Esophagus squamous epithelium (tissue), 4 donors: ENCODE data around the gene NFATC3.
"Not testable (repeated sequence)": the region's sequence is repeated elsewhere in the genome, so short reads cannot be mapped to it uniquely, and the experiment has no call there.

Source experiments
- POLR2A ChIP-seq, 4 donors: fragments of 450-650 bp; IDR thresholded peaks; one replicate each; pipeline ENCODE4 v1.6.1; 2017; ENCODE audit warnings: antibody characterized with exemption in 4 of 4, mild to moderate bottlenecking in 4 of 4, moderate library complexity in 3 of 4
- TF ChIP-seq, protein P1 (sequence below), 6 experiments: fragments of 450-650 bp in 4 of 6; fragments of 200-600 bp in 2 of 6; sonication (generic) in 2 of 6; IDR thresholded peaks; one replicate each; pipeline ENCODE4 v1.5.1; 2016 to 2019; ENCODE audit warnings: antibody characterized with exemption in 6 of 6, mild to moderate bottlenecking in 4 of 6, moderate library complexity in 4 of 6

DNA sequence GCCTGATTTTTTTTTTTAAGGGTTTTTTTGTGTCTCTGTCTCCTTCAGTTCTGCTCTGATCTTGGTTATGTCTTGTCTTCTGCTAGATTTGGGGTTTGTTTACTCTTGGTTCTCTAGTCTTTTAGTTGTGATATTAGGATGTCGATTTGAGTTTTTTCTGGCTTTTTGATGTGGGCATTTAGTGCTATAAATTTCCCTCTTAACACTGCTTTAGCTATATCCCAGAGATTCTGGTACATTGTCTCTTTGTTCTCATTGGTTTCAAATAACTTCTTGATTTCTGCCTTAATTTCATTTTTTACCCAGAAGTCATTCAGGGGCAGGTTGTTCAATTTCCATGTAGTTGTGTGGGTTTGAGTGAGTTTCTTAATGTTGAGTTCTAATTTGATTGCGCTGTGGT is 25.4 kb downstream of the NFATC3 start:
- TF ChIP-seq, protein P1, sequence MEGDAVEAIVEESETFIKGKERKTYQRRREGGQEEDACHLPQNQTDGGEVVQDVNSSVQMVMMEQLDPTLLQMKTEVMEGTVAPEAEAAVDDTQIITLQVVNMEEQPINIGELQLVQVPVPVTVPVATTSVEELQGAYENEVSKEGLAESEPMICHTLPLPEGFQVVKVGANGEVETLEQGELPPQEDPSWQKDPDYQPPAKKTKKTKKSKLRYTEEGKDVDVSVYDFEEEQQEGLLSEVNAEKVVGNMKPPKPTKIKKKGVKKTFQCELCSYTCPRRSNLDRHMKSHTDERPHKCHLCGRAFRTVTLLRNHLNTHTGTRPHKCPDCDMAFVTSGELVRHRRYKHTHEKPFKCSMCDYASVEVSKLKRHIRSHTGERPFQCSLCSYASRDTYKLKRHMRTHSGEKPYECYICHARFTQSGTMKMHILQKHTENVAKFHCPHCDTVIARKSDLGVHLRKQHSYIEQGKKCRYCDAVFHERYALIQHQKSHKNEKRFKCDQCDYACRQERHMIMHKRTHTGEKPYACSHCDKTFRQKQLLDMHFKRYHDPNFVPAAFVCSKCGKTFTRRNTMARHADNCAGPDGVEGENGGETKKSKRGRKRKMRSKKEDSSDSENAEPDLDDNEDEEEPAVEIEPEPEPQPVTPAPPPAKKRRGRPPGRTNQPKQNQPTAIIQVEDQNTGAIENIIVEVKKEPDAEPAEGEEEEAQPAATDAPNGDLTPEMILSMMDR (IDR thresholded peaks at IDR 0.05), result not testable (repeated sequence)
- TF ChIP-seq POLR2A (IDR thresholded peaks at IDR 0.05), result not testable (repeated sequence)
